GM21529 (cell line): ENCODE data around the gene ARHGEF3.
"Not testable (repeated sequence)": the region's sequence is repeated elsewhere in the genome, so short reads cannot be mapped to it uniquely, and the experiment has no call there.

Experiments used
- ATAC-seq: cut with Tn5 transposase; IDR thresholded peaks from one replicate; pipeline ENCODE4 v1.9.1; 2021; ENCODE audit not compliant: unreplicated experiment

Gene ARHGEF3

DNA sequence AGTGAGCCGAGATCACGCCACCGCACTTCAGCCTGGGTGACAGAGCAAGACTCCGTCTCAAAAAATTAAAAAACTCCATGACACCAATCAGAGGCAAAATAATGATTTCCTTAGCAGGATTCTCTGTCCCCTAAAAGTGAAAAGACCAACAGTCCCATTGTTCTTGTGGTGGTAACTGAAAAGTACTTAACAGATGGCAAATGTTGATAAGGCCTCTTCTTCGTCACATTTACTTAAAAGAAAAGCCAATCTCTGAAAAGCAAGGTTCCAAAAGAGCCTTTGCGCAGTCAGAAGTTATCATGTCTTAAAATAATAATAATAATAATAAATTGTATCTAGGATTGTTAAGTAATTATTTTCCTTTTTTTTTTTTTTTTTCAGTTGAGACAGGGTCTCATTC, 62.7 kb downstream of the ARHGEF3 start:
- ATAC-seq = no peak

DNA sequence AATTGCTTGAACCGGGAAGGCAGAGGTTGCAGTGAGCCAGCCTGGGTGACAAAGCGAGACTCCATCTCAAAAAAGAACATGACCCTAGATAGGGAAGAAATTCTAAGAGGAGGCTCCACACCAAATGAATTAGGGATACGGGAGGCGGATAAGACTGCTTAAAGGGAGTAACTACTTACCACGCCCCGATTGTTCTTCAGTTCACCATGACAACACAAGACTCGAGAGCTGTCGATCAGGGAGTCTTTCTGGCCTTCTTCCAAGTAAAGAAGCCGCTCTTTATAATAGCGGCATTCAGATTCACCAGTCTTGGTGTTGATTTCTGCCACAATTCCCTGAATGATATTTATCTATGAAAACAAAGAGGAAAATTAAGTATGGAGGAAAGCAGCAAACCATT, 64.7 kb downstream of the ARHGEF3 start:
- ATAC-seq = no peak

DNA sequence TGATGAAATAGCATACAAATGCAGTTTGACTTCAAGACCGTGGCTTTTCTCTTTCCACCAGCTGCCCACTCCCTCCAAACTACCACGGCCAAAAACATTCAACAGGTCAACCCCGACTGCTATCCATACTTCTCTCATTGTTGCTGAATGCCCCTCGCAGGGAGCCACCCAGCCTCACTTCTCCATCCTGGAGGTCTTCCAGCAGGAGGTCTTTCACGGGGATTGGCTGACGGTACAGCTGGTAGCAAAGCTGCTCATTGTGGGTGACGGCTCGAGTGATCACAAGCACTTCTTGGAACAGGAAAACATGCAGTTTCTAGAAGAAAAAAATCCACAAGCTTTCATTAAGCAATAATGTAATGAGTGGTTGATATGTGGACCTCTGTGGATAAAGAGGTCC, 69.6 kb downstream of the ARHGEF3 start:
- no peak for ATAC-seq

DNA sequence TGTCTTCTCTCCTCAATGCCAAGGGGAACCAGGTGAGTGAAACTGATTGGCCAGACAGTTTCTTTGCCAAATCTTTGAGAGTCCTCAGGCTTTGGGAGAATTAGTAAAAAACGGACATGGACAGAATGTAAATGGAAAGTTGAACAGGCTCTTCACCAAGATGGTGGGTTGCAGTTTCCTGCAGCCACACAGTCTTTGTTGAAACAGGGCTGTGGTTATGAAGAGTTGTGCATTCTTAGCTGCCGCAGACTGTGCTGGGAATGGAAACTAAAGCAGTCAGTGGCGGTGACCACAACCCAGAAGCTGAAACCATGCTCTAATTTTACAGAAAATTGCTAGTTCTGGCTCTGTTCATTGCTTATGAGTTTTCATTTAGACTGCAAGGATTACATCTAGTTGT, 76.6 kb downstream of the ARHGEF3 start:
- ATAC-seq = peak; percentile 99

DNA sequence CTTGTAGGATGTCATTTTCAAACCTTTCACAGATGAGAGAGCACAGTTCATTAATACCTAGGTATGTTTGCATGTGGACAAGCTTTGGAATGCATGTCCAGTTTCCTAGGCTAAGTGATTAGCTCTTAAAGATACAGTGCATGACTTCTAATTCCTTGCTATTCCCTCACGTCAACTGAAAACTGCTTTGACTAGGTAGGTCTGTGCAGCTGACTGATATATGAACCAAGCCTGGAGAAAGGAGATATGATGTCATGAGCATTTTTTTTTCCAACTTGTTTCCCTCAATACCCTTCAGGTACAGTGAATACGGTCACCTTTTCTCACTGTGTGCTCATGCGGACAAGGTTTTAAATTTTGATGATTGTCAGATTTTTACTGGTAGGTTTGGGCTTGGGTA, 77.1 kb downstream of the ARHGEF3 start:
- ATAC-seq = no peak

DNA sequence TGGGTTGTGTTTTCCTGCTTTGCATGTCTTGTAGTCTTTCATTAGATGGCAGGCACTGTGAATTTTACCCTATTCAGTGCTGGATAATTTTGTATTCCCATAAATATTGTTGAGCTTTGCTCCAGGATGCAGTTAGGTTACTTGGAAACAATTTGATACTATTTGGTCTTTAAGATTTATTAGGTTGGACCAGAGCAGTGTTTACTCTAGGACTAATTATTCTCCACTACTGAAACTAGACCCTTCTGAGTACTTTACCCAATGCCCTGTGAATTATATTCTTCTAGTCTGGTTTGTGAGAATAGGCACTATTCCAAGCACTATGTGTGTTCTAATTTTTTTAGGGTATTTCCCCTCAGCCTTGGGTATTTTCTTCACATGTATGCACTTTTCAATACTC, 80.9 kb downstream of the ARHGEF3 start:
- ATAC-seq = no peak

DNA sequence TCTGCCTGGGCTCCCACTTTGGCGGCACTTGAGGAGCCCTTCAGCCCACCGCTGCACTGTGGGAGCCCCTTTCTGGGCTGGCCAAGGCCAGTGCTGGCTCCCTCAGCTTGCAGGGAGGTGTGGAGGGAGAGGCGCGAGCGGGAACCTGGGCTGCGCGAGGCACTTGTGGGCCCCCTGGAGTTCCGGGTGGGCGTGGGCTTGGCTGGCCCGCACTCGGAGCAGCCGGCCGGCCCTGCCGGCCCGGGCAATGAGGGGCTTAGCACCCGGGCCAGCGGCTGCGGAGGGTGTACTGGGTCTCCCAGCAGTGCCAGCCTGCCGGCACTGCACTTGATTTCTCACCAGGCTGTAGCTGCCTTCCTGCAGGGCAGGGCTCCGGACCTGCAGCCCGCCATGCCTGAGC, 82.9 kb downstream of the ARHGEF3 start:
- ATAC-seq = not testable (repeated sequence)

DNA sequence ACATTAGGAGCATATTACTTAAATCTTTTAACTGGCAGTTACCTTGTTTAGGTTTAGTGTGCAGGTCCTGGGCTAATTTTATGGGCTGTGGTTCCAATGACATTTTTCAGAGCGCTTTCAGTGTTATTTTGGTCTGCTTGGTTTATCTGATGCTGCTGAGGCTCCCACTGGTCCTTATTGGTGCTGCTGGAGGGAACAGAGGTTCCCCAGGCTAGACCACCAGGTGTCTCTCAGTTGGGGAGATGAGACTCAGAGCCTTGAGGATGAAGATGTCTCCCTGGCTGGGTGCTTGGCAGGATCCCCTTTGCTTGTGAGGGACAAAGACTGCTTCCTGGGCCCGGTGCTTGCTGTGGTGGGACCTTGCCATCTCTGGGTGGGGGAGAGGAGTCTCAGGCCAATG, 90.4 kb downstream of the ARHGEF3 start:
- ATAC-seq = no peak

DNA sequence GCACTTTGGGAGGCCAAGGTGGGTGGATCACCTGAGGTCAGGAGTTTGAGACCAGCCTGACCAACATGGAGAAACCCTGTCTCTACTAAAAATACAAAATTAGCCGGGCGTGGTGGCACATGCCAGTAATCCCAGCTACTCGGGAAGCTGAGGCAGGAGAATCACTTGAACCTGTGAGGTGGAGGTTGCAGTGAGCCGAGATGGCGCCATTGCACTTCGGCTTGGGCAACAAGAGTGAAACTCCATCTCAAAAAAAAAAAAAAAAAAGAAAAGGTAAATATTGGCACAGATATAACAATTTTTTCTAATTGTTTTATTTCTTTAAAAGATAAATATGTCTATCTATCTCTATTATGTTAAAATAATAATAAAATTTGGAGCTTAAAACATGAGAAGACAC, 94.3 kb downstream of the ARHGEF3 start:
- not testable (repeated sequence) for ATAC-seq

DNA sequence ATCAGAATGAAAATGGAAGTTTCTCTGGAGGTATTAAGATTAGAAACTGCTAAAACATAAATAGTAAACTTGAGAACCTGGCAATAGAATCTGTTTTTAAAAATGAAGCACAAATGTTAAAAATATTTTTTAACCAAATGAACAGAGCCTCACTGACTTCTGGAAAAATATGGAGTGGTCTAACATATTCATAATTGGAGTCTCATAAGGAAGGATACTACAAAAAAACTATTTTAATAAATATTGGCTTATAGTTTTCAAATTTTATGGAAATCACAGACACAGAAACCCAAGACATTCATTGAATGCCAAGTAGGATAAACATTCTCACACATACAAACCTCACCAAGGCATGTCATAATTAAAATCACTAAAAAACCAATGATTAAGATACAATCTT, 95.1 kb downstream of the ARHGEF3 start:
- ATAC-seq = no peak

DNA sequence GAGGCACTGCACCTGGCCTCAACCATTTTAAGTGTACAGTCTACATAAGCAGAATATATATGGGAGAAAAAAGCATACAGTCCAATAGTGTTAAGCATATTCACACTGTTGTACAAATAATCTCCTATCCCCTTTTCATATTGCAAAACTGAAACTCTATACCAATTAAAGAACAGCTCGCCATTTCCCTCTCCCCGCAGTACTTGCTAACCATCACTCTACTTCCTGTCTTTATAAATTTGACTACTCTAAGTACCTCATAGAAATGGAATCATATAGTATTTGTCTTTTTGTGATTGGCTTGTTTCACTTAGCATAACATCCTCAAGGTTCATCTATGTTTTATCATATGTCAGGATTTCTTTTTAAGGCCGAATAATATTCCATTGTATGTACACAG, 97.0 kb downstream of the ARHGEF3 start:
- no peak for ATAC-seq

DNA sequence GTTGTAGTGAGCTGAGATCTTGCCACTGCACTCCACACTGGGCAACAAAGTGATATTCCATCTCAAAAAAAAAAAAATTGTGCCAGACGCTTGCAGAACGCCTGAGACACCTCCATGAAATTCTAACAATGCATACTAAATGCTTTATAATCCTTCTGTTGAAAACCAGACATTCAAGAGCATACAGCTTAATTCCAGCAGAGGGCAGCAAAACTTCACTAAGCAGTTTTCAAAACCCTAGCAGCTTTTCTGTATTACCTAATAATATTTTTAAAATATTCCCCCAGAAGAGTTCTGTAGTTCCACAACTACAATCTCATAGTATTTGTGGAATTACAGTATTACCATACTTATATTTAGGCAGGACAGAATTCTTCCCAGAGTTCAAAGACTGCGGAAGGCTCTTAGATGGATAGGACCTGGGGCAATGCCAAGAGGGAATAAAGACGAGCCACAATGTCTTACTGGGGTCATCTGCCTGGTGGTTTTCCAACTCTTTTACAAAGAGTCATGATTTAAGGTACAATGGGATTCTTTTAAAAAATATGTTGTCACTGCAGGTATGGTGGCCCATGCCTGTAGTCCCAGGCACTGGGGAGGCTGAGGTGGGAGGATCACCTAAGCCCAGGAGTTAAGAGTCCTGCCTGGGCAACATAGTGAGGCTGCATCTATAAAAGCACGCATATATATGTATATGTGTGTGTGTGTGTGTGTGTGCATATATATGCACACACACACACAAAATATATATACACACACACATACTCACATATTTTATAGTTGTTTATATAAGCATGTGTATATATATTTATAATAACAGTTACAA, 99.0 kb downstream of the ARHGEF3 start:
- no peak for ATAC-seq

DNA sequence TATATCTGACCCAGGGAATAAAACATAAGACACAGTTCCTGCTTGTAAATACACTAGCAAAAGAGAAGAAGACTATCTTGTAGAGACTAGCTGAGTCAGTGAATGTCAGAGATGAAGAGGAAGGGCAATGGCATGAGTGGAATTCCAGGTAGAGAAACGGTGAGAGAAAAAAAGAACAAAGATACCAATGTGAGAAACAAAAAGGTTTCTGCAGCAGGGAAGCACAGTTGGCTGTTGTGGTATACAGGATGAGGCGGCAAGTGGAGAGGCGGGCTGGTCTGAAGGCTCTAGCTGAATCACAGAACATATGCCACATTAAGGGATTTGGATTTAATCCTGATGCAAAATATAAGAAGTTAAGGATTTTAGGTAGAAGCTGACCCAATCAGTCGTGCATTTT, 101.6 kb downstream of the ARHGEF3 start:
- ATAC-seq = no peak

DNA sequence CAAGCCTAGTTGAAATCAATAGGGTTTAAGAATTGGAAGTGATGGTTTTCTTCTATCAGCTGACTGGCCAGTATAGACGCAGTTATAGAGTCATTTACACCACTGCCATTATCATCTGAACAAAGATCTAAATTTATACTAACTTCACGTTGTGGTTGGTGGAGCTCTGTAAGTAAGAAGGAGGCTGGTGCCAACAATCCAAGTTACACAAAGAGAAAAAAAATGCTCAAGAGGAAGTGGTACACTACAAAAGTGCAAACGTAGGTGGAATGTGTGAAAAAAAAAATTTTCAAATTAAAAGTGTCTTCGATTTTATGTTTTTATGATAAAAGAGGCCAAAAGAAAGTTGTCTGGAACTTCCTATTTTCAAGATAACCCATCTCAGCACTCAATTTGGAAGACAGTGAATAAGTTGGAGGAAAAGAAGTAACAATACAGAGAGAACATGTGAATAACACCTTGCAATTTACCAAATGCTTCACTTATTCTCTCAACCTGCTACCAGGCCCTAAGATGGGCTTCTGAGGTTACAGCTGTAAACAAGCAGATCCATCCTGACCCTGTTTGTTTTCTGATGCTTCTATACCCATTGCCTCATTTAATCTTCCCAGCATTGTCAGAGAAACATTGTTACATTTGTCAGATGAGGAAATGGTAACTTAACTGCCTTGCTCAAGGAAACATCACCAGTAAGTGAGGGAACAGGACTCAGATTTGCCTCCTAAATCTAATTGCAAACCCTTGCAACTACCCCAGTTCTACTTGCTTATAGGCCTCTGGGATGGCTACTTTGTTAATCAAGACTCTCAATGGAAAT, 106.7 kb downstream of the ARHGEF3 start:
- no peak for ATAC-seq

DNA sequence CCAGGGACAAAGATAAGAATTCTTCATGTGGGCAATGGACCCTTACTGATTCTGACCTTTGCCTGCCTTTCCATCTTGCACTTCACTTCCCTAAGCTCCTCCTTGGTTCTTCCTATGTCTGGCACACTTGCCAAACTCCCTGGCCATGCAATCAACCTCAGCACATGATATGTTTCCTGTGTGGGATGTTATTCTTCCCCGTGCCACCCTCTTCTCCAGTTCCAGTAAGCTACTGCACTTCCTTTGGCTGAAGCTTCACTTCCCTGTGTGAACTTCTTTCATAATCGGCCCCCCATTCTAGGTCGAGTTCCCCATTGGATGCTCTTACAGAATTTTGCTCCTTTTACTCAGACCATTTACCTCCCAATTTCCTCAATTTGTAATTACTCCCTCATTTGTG, 108.0 kb downstream of the ARHGEF3 start:
- no peak for ATAC-seq

DNA sequence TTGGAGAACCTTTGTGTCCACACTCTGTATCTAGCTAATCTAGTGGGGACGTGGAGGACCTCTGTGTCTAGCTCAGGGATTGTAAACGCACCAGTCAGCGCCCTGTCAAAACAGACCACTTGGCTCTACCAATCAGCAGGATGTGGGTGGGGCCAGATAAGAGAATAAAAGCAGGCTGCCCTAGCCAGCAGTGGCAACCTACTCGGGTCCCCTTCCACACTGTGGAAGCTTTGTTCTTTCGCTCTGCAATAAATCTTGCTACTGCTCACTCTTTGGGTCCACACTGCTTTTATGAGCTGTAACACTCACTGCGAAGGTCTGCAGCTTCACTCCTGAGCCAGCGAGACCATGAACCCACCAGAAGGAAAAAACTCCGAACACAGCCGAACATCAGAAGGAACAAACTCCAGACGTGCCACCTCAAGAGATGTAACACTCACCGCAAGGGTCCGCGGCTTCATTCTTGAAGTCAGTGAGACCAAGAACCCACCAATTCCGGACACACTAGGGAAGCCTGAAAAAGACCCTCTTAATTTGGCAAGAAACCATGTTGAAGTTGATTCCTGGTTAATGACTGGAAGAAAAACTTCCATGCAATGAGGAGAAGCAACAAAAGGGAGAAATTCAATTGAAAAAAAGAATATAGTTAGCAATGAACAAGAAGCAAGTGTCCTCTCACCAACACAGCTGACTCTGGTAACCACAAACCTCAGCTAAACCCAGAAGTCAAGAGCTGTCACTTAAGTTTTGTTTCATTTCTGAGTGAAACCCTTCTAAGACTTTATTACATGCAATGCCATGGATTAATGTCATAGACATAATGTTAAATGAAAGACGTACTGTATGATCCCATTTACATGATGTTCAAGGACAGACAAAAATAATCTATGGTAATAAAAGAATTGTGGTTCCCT, 109.0 kb downstream of the ARHGEF3 start:
- ATAC-seq = peak; percentile 71

DNA sequence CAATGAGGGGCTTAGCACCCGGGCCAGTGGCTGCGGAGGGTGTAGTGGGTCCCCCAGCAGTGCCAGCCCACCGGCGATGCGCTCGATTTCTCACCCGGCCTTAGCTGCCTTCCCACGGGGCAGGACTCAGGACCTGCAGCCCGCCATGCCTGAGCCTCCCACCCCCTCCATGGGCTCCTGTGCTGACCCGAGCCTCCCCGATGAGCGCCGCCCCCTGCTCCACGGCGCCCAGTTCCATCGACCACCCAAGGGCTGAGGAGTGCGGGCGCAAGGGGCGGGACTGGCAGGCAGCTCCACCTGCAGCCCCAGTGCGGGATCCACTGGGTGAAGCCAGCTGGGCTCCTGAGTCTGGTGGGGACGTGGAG, 109.8 kb downstream of the ARHGEF3 start:
- not testable (repeated sequence) for ATAC-seq

DNA sequence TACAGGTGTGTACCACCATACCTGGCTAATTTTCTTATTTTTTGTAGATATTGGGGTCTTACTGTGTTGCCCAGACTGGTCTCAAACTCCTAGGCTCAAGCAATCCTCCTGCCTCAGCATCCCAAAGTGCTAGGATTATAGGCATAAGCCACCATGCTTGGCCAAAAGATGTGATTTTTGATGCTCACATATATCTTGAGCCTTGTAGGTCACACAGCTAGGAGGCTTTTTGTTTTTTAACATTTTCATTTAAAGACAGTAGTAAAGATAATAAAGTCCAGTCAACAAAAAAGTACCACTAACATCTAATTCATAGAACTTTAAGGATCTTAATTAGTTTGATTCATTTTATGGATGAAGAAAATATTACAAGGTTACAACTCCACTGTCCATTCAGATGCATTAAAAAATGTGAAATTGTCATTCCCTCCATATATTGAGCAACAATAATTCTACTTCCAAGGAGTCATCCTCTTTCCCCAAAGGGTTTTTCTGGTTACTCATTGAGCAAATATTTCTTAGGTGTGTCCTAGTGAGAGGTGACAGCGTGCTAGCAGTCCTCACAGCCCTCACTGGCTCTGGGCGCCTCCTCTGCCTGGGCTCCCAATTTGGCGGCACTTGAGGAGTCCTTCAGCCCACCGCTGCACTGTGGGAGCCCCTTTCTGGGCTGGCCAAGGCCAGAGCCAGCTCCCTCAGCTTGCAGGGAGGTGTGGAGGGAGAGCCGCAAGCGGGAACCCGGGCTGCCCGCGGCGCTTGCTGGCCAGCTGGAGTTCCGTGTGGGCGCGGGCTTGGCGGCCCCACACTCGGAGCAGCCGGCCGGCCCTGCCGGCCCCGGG, 110.4 kb downstream of the ARHGEF3 start:
- ATAC-seq = no peak

DNA sequence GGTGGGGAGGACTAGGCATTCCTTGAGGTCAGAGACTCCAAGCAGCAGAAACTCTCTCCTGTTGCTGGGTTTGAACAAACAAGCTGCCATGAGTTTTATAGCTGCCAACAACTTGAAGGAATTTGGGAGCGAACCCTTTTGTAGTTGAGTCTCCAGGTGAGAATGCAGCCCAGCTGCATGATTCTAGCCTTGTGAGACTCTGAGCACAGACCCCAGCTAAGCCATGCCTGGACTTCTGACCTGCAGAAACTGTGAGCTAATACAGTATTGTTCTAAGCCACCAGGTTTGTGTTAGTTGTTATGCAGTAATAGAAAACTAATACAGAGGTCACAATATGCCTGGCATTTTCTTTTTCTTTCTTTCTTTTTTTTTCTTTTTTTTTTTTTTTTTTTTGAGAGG, 112.4 kb downstream of the ARHGEF3 start:
- ATAC-seq = no peak

DNA sequence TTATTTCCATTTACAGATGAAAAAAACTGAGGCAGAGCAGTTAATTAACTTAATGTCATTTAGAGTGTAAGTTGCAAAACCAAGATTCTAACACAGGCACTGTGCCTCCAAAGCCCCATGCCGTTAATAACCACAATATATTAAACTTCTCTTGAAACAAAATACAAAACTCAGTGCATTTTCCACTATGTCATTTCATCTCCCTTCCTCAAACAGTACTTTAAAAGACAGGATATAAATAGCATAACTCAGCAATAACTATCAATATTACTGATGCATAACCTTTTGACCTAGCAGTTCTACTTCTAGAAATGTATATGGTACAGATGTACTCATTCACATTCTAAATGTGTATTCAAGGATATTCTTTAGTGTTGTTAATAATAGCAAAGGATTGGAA, 113.6 kb downstream of the ARHGEF3 start:
- ATAC-seq = peak; percentile 64
